Measurements from ENCODE around the gene CCDC187. TPM values are rescaled to one million over a fixed set of nuclear protein-coding genes. Genes with fewer than 3 reads are reported as not detected.

The CCDC187 gene
- total RNA-seq, 1 experiment from 2014 or later: 0.11 TPM

DNA sequence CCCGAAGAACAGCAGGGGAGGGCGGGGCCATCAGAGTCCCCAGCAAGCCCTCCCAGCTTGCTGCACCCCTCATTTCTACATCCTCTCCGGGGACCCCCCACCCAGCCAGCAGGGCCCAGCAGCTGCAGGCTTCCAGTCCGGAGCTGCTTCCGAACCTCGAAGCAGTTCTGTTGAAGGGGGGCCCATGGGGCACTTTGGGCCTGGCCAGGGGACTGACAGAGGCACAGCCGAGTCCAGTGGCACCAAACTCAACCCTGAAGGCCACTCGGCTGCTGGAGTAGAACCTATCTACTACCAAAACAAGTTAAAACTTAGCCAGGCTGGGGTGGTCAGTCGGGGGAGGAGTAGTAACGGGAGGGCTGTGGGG lies 8.1 kb upstream of the CCDC187 start:
- no peaks in the 10 kb centered on the region for H3K27me3 Mint-ChIP-seq (ENCODE audit: insufficient read depth, unreplicated experiment)
- no peak overlapping the region for H3K4me3 Mint-ChIP-seq (ENCODE audit: unreplicated experiment)
- BruUV-seq (replicated peaks): no TSS peak
- Histone ChIP-seq H3K27me3 (replicated peaks; ENCODE audit: control insufficient read depth, insufficient read depth, low read length) (no peaks in the 10 kb centered on the region), H3K4me3 (ENCODE audit: low read depth, low read length) (no peak overlapping the region), H3K9me3 (peaks cover 24% of the 10 kb centered on the region), H3K4me1 (no peaks in the 10 kb centered on the region), H3K36me3 (ENCODE audit: control insufficient read depth, insufficient read depth, low read length) (no peaks in the 10 kb centered on the region)
- TF ChIP-seq, protein P1, sequence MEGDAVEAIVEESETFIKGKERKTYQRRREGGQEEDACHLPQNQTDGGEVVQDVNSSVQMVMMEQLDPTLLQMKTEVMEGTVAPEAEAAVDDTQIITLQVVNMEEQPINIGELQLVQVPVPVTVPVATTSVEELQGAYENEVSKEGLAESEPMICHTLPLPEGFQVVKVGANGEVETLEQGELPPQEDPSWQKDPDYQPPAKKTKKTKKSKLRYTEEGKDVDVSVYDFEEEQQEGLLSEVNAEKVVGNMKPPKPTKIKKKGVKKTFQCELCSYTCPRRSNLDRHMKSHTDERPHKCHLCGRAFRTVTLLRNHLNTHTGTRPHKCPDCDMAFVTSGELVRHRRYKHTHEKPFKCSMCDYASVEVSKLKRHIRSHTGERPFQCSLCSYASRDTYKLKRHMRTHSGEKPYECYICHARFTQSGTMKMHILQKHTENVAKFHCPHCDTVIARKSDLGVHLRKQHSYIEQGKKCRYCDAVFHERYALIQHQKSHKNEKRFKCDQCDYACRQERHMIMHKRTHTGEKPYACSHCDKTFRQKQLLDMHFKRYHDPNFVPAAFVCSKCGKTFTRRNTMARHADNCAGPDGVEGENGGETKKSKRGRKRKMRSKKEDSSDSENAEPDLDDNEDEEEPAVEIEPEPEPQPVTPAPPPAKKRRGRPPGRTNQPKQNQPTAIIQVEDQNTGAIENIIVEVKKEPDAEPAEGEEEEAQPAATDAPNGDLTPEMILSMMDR (IDR thresholded peaks at IDR 0.05; ENCODE audit: insufficient read depth in 1 of 2, low read depth in 1 of 2, low read length in 1 of 2, severe bottlenecking in 1 of 2, unreplicated experiment in 1 of 2): no peak
- ChIA-PET POLR2A (no interaction called here), CTCF (interaction anchor here (1.4 kb wide), 1 partner anchor 51 kb away, joined by 6 read pairs; the partner anchor contains the start of gene DNLZ)
- intact Hi-C loops (cut with micrococcal nuclease; ENCODE audit: unreplicated experiment): loop anchor here (1.0 kb wide), 1 partner anchor 88 kb away; the partner anchor contains the start of gene SNAPC4
- H3K9me3 Mint-ChIP-seq (ENCODE audit: unreplicated experiment): peaks cover 24% of the 10 kb centered on the region
- no peaks in the 10 kb centered on the region for H3K4me1 Mint-ChIP-seq (ENCODE audit: low read depth, unreplicated experiment)
- no peak overlapping the region for H3K27ac Mint-ChIP-seq (ENCODE audit: unreplicated experiment)
- H3K36me3 Mint-ChIP-seq (ENCODE audit: insufficient read depth, unreplicated experiment): peaks cover 7% of the 10 kb centered on the region
- DNase-seq: no peak

DNA sequence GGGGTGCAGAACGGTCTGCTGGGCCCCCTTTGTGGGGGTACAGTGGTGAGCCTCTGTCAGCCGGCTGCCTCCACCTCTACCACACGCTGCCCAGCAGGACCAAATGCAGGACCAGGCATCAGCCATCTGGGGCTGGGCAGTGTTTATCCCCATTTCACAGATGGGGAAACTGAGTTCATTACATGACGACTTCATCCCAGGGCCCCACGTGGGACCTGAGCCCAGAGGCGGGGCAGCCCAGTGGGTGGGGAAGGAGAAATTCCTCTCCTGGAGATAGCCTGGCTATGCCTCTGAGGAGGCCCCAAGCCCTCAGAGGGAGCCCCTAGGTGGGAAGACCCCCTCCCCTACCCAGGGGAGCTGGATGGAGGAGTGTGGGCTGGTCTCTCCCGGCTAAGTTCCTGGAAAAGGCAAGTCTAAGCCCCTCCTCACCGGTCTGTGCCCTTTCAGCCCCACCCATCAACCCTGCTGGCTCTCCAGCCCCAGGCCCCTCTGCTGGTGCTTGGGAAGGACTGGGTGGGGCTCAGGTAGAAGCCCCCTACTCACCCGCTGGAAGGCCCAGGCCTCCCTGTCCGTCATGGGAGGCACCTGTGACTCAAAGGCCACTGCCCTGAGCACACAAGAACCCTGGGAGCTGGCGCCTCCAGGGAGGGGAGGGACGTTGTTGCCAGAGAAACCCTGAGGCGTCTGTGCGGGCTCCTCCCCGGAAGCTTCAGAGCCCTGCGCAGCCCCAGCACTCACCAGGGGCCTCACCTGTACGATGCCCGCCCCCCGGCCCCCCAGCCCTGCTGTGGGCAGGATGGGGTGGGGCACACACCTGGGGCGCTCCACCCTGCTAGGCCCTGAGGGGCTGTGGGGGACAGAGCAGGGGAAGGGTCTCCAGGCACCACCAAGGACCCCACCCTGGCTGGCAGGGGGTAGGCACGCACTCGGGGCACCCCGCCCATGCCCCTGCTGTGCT lies 7.4 kb upstream of the CCDC187 start:
- H3K9me3 ChIP-seq: peaks cover 24% of the 10 kb centered on the region
- Mint-ChIP-seq H3K36me3 (ENCODE audit: insufficient read depth, unreplicated experiment) (peaks cover 4% of the 10 kb centered on the region), H3K27ac (ENCODE audit: unreplicated experiment) (no peak overlapping the region), H3K4me3 (ENCODE audit: unreplicated experiment) (no peak overlapping the region), H3K9me3 (ENCODE audit: unreplicated experiment) (peaks cover 23% of the 10 kb centered on the region), H3K4me1 (ENCODE audit: low read depth, unreplicated experiment) (no peaks in the 10 kb centered on the region), H3K27me3 (ENCODE audit: insufficient read depth, unreplicated experiment) (no peaks in the 10 kb centered on the region)
- H3K36me3 ChIP-seq (ENCODE audit: control insufficient read depth, insufficient read depth, low read length): no peaks in the 10 kb centered on the region
- no peak overlapping the region for H3K4me3 ChIP-seq (ENCODE audit: low read depth, low read length)
- ChIA-PET POLR2A (no interaction called here), CTCF (interaction anchor here (1.4 kb wide), 1 partner anchor 52 kb away, joined by 6 read pairs; the partner anchor contains the start of gene DNLZ)
- BruUV-seq (replicated peaks): no TSS peak
- intact Hi-C loops (cut with micrococcal nuclease; ENCODE audit: unreplicated experiment): loop anchor here (1.0 kb wide), 1 partner anchor 89 kb away; the partner anchor contains the start of gene SNAPC4
- no peaks in the 10 kb centered on the region for H3K4me1 ChIP-seq
- DNase-seq: no peak
- TF ChIP-seq, protein P1 (IDR thresholded peaks at IDR 0.05; ENCODE audit: insufficient read depth in 1 of 2, low read depth in 1 of 2, low read length in 1 of 2, severe bottlenecking in 1 of 2, unreplicated experiment in 1 of 2): no peak
- no peaks in the 10 kb centered on the region for H3K27me3 ChIP-seq (replicated peaks; ENCODE audit: control insufficient read depth, insufficient read depth, low read length)

DNA sequence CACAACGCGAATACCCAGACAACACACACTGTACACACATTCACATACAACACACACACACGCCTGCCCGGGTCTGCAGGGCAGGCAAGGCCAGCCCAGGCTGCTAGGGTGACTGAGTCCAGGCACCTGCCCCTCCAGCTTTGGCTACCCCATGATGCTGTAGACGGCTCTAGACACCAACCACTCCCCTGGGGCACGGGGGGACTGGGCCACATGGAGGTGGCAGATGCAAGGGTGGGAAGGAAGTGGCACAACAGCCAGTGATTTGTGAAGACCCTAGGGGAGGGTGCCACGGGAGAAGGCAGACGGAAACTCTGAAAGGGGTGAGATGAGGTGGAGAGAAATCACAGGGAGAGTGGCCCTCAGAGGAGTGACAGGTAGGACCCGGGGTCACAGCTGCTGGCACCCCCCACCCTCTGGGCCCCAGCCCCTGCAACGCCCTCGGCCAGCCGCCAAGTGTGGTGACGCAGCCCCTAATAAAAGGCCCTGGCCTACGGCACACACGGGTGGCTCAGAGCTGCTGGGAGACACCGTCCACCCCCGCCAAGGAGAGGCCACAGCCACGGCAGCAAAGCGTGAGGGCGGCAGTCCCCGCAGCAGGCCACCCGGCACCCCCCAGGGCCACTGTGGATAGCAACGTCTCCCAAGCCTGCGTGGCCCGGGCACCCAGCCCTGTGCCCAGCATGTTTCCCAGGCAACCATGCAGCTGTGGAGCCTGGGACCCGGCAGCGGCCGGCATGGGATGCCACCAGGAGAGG lies 6.6 kb upstream of the CCDC187 start:
- TF ChIP-seq, protein P1 (IDR thresholded peaks at IDR 0.05; ENCODE audit: insufficient read depth in 1 of 2, low read depth in 1 of 2, low read length in 1 of 2, severe bottlenecking in 1 of 2, unreplicated experiment in 1 of 2): no peak
- Mint-ChIP-seq H3K4me1 (ENCODE audit: low read depth, unreplicated experiment) (no peaks in the 10 kb centered on the region), H3K4me3 (ENCODE audit: unreplicated experiment) (no peak overlapping the region), H3K9me3 (ENCODE audit: unreplicated experiment) (peaks cover 14% of the 10 kb centered on the region), H3K36me3 (ENCODE audit: insufficient read depth, unreplicated experiment) (no peaks in the 10 kb centered on the region), H3K27me3 (ENCODE audit: insufficient read depth, unreplicated experiment) (no peaks in the 10 kb centered on the region), H3K27ac (ENCODE audit: unreplicated experiment) (no peak overlapping the region)
- BruUV-seq (replicated peaks): no TSS peak
- ChIA-PET CTCF (no interaction called here), POLR2A (no interaction called here)
- DNase-seq: no peak
- H3K27me3 ChIP-seq (replicated peaks; ENCODE audit: control insufficient read depth, insufficient read depth, low read length): no peaks in the 10 kb centered on the region
- intact Hi-C loops (cut with micrococcal nuclease; ENCODE audit: unreplicated experiment): no loop called here
- no peaks in the 10 kb centered on the region for H3K4me1 ChIP-seq
- H3K36me3 ChIP-seq (ENCODE audit: control insufficient read depth, insufficient read depth, low read length): no peaks in the 10 kb centered on the region
- H3K9me3 ChIP-seq: peaks cover 16% of the 10 kb centered on the region
- H3K4me3 ChIP-seq (ENCODE audit: low read depth, low read length): no peak overlapping the region
